Esophagus muscularis mucosa (tissue), 4 donors: ENCODE results near the gene CSH2. TPM values are rescaled to one million over a fixed set of nuclear protein-coding genes. Genes with fewer than 3 reads are reported as not detected.
"Not testable (repeated sequence)": the region's sequence is repeated elsewhere in the genome, so short reads cannot be mapped to it uniquely, and the experiment has no call there.

Experiments
- DNase-seq: peaks from one replicate; pipeline ENCODE4 v3.0.0-alpha.2; 2017; ENCODE audit errors: extremely low spot score
- H3K27ac ChIP-seq, 4 donors: fragments of 200-600 bp; sonication (generic); replicated peaks in 1 of 4; 1 replicate in 3 of 4; 2 replicates in 1 of 4; pipeline ENCODE4 v1.5.1; 2016 to 2019; ENCODE audit warnings: mild to moderate bottlenecking in 1 of 4
- H3K27me3 ChIP-seq, 4 donors: fragments of 200-600 bp; sonication (generic); one replicate each; pipeline versions ENCODE4 v1.5.1 to v1.6.0; 2016 to 2019
- H3K36me3 ChIP-seq, 4 donors: fragments of 200-600 bp; sonication (generic); one replicate each; pipeline ENCODE4 v1.5.1; 2016 to 2019
- H3K4me1 ChIP-seq, 4 donors: fragments of 200-600 bp; sonication (generic); one replicate each; pipeline ENCODE4 v1.5.1; 2016 to 2019
- H3K4me3 ChIP-seq, 4 donors: fragments of 200-600 bp; sonication (generic); 1 replicate in 2 of 4; 2 replicates in 2 of 4; pipeline ENCODE4 v1.5.1; 2016 to 2019; ENCODE audit warnings: mild to moderate bottlenecking in 4 of 4, moderate library complexity in 1 of 4
- H3K9me3 ChIP-seq, 4 donors: fragments of 200-600 bp; sonication (generic); 1 replicate in 3 of 4; 2 replicates in 1 of 4; pipeline ENCODE4 v1.5.1; 2016 to 2019
- EP300 ChIP-seq: sonication (generic); formaldehyde crosslinking; IDR thresholded peaks from one replicate; pipeline ENCODE4 v1.6.1; 2017; ENCODE audit warnings: antibody characterized with exemption
- POLR2A ChIP-seq: fragments of 450-650 bp; IDR thresholded peaks from one replicate; pipeline ENCODE4 v1.6.1; 2017; ENCODE audit warnings: antibody characterized with exemption, moderate library complexity, mild to moderate bottlenecking, low read depth
- POLR2AphosphoS5 ChIP-seq, 2 donors: sonication (generic); formaldehyde crosslinking; IDR thresholded peaks; one replicate each; pipeline ENCODE4 v1.6.1; 2017; ENCODE audit warnings: antibody characterized with exemption in 2 of 2
- WGBS: methylation state at CpG from one replicate; pipeline ENCODE4 v1.1.5; 2018; 5-methylcytosine and 5-hydroxymethylcytosine counted together
- intact Hi-C: fragments of 100-400 bp; cut with DNase I; formaldehyde crosslinking; loops from one replicate; pipeline ENCODE4 v1.15.1; 2023
- total RNA-seq, 4 donors: library from RNA; depleted of rRNA; stranded (reverse); fragments of >200 nt; gene quantifications; one replicate each; pipeline versions ENCODE4 v1.1.0 to v1.2.1, GENCODE V29; 2016
- TF ChIP-seq, protein P1 (sequence below), 3 experiments: fragments of 200-600 bp in 2 of 3; fragments of 450-650 bp in 1 of 3; sonication (generic) in 2 of 3; IDR thresholded peaks; one replicate each; pipeline ENCODE4 v1.5.1; 2017 to 2019; ENCODE audit warnings: antibody characterized with exemption in 3 of 3, mild to moderate bottlenecking in 2 of 3, moderate library complexity in 1 of 3

Gene CSH2
- total RNA-seq, 4 donors from 2014 or later = not detected

DNA sequence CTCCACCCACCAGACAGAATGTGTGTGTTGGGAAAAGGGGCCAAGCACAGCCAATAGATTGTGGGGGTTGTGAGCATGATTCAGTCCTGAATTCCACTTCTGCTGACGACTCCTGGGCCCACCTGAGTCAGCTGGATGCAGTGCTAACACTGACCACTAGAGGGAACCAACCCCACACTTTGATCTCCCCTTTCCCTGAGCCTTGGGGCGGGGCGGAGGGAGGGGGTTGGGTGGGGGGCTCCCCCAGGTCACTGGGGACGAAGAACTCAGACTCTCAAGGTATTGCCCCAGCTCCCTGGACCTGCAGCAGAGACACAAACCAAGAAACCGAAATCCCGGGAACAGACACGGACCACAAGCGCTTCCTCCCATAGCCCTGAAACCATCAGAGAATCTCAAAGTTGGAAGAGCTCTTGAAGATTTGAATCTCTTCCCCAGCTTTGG, 38.2 kb upstream of the CSH2 start:
- intact Hi-C loops = loop anchor here (10.0 kb wide), 2 partner anchors 223 to 373 kb away; partner anchors contain the start of gene ERN1
- Histone ChIP-seq H3K27ac (no peak overlapping the region), H3K36me3 (no peaks in the 10 kb centered on the region), H3K4me3 (no peak overlapping the region), H3K27me3 (peaks cover 0 to 14% (median 0%) of the 10 kb centered on the region in 4 donors), H3K4me1 (peaks cover 0 to 5% (median 0%) of the 10 kb centered on the region in 4 donors), H3K9me3 (no peaks in the 10 kb centered on the region)
- no peak for DNase-seq
- 46% methylated on average over 6 of the region's 8 CpGs for WGBS
- TF ChIP-seq POLR2A = no peak
- no peak for TF ChIP-seq POLR2AphosphoS5 (IDR thresholded peaks at IDR 0.05)
- TF ChIP-seq, protein P1, sequence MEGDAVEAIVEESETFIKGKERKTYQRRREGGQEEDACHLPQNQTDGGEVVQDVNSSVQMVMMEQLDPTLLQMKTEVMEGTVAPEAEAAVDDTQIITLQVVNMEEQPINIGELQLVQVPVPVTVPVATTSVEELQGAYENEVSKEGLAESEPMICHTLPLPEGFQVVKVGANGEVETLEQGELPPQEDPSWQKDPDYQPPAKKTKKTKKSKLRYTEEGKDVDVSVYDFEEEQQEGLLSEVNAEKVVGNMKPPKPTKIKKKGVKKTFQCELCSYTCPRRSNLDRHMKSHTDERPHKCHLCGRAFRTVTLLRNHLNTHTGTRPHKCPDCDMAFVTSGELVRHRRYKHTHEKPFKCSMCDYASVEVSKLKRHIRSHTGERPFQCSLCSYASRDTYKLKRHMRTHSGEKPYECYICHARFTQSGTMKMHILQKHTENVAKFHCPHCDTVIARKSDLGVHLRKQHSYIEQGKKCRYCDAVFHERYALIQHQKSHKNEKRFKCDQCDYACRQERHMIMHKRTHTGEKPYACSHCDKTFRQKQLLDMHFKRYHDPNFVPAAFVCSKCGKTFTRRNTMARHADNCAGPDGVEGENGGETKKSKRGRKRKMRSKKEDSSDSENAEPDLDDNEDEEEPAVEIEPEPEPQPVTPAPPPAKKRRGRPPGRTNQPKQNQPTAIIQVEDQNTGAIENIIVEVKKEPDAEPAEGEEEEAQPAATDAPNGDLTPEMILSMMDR (IDR thresholded peaks at IDR 0.05) = peak; percentile 59 to 90 (median 82)
- TF ChIP-seq EP300 = no peak

DNA sequence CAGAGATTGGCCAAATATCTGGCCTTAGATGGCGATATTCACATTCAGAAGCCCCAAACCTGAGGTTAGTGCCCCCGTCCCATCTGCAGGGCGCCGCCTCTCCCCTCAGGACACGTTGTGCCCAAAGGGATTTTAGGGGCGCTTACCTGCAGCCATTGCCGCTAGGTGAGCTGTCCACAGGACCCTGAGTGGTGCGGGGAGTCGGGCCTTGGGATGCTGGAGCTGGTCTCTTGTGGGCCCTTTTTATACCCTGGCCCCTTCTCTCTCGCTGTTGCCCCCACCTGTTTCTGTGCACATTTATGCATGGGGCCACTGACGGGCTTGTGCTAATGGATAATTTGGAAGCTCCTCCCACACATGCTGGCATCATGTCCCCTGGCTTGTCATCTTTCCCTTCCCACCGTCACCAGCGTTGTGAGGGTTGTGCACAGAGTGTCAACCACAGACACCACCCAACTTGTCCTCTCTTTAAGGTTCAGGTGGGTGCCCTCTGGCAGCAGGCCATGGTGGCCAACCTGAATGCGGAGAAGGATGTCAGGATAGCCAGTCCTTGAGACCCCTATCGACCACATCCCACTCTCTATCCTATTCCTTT, 37.7 kb upstream of the CSH2 start, which contains the start of gene CSHL1:
Gene CSHL1, minus strand, starts transcription at position 218 of the 595 bp plus-strand sequence. Its CDS starts 62 bp downstream, at position 156.
- no peak for DNase-seq
- Histone ChIP-seq H3K27me3 (peaks cover 0 to 14% (median 0%) of the 10 kb centered on the region in 4 donors), H3K4me3 (no peak within 1 kb of the TSS), H3K36me3 (no peaks in the 10 kb centered on the region), H3K9me3 (no peaks in the 10 kb centered on the region), H3K27ac (no peak within 1 kb of the TSS), H3K4me1 (peaks cover 0 to 5% (median 0%) of the 10 kb centered on the region in 4 donors)
- 68% methylated on average over 9 of the region's 15 CpGs for WGBS
- intact Hi-C loops = loop anchor here (10.0 kb wide), 2 partner anchors 224 to 374 kb away; partner anchors contain the start of gene ERN1
- TF ChIP-seq POLR2AphosphoS5 (IDR thresholded peaks at IDR 0.05) (no peak), POLR2A (no peak), EP300 (no peak)
- TF ChIP-seq, protein P1 (IDR thresholded peaks at IDR 0.05) = no peak

DNA sequence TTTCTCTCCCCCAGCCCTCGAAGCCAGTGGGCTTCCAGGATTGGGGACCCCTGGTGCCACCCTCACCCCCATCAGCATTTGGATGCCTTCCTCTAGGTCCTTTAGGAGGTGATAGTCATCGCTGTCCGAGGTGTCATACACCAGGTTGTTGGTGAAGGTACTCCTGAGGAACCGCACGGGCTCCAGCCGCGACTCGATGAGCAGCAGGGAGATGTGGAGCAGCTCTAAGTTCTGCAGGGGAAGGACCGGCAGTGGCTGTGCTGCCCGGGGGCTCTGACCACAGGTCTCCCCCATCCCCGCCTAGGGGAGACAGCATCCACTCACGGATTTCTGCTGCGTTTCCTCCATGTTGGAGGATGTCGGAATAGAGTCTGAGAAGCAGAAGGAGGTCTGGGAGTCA, 36.6 kb upstream of the CSH2 start:
- no peaks in the 10 kb centered on the region for H3K36me3 ChIP-seq
- 80% methylated on average over 8 of the region's 14 CpGs for WGBS
- H3K4me1 ChIP-seq = peaks cover 0 to 5% (median 0%) of the 10 kb centered on the region in 4 donors
- peaks cover 0 to 14% (median 0%) of the 10 kb centered on the region in 4 donors for H3K27me3 ChIP-seq
- H3K4me3 ChIP-seq = no peak overlapping the region
- H3K27ac ChIP-seq = no peak overlapping the region
- DNase-seq = no peak
- intact Hi-C loops = loop anchor here (10.0 kb wide), 2 partner anchors 225 to 375 kb away; partner anchors contain the start of gene ERN1
- no peaks in the 10 kb centered on the region for H3K9me3 ChIP-seq
- no peak for TF ChIP-seq POLR2A

DNA sequence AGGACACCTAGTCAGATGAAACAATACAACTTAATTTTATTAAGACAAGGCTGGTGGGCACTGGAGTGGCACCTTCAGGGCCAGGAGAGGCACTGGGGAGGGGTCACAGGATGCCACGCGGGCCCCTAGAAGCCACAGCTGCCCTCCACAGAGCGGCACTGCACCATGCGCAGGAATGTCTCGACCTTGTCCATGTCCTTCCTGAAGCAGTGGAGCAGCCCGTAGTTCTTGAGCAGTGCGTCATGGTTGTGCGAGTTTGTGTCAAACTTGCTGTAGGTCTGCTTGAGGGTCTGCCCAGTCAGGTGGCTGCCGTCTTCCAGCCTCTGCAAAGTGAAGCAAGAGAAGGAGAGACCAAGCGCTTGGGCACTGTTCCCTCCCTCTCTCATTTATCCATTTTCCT, 36.1 kb upstream of the CSH2 start:
- H3K4me3 ChIP-seq, H3K27ac ChIP-seq, DNase-seq, H3K9me3 ChIP-seq, intact Hi-C loops, H3K4me1 ChIP-seq, H3K36me3 ChIP-seq: not testable (repeated sequence)
- peaks cover 0 to 14% (median 0%) of the 10 kb centered on the region in 4 donors for H3K27me3 ChIP-seq
- 91% methylated on average over 9 of the region's 10 CpGs for WGBS

DNA sequence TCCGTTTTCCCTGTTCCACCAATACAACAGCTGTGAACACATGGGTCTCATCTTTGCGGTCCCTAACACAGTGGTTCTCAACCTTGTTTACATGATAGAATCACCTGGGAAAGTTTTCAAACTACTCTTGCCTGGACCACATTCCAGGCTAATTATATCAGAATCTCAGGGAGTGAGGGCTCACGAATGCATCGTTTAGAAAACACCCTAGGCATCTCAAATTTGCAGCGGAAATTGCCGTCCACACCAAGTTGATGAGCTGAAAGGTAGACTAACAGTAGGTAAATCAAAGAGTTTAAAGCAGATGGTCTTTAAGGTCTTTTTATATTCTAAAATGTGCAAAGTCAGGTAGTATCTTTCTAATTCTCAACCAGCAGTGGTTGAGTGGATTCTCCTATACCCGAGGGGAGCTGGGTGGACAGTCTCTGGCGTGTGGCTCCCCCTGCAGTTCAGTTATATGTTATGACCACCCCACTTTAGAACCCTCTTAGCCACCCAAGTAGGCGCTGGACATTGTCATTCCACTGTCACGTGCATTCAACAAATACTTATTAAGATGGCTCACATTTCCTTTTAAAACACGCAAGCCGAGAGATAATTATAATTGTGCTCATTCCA, 33.8 kb upstream of the CSH2 start:
- intact Hi-C loops, H3K27ac ChIP-seq, H3K4me3 ChIP-seq, DNase-seq, H3K36me3 ChIP-seq, H3K4me1 ChIP-seq, H3K9me3 ChIP-seq: not testable (repeated sequence)
- whole genome bisulfite sequencing = 51% methylated on average over 12 of the region's 12 CpGs
- peaks cover 0 to 14% (median 0%) of the 10 kb centered on the region in 4 donors for H3K27me3 ChIP-seq

DNA sequence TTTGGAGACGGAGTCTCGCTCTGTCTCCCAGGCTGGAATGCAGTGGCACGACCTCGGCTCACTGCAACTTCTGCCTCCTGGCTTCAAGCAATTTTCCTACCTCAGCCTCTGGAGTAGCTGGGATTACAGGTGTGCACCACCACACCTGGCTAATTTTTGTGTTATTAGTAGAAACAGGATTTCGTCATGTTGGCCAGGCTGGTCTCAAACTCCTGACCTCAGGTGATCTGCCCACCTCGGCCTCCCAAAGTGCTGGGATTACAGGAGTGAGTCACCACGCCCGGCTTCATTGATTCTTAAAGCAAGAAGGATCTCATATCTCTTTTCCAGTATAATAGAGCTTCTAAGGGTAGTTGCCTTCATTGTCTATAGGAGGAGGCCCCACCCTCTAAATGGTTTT, 31.3 kb upstream of the CSH2 start:
- H3K4me3 ChIP-seq, H3K36me3 ChIP-seq: not testable (repeated sequence)
- WGBS = 95% methylated on average over 8 of the region's 8 CpGs

More for the DNA sequence above, 31.3 kb upstream of the CSH2 start:
- DNase-seq, intact Hi-C loops, H3K27ac ChIP-seq, H3K4me1 ChIP-seq, H3K27me3 ChIP-seq, H3K9me3 ChIP-seq: not testable (repeated sequence)
